GM12878 (cell line): ENCODE data around the gene CANT1. TPM values are rescaled to one million over a fixed set of nuclear protein-coding genes. Genes with fewer than 3 reads are reported as not detected.

Source experiments
- ATAC-seq: fragments of 200-7000 bp; cut with Tn5 transposase; 3 replicates; pipeline ENCODE4 v1.9.1; 2020; ENCODE audit warnings: mild to moderate bottlenecking, moderate library complexity
- BruUV-seq: library from RNA; stranded (reverse); fragments of 400-500 nt; replicated peaks from 2 replicates; lab custom pipeline; 2021; lab: Mats Ljungman, UMichigan
- CTCF ChIA-PET: fragments of 300-600 bp; sonication (Branson Sonifier 250); formaldehyde crosslinking; extraction: SDS; loops from one replicate; lab custom pipeline; 2021; ENCODE audit warnings: inconsistent platforms; lab: Yijun Ruan, JAX
- POLR2A ChIA-PET: fragments of 350-600 bp; formaldehyde crosslinking; extraction: SDS; loops from one replicate; lab custom pipeline; 2021; ENCODE audit warnings: inconsistent platforms; lab: Charles Lee
- RAD21 ChIA-PET: fragments of 300-600 bp; sonication (Branson Sonifier 250); formaldehyde crosslinking; loops from one replicate; lab custom pipeline; 2023; ENCODE audit warnings: antibody characterized with exemption; ENCODE audit not compliant: unreplicated experiment; lab: Charles Lee
- SMC1A ChIA-PET: fragments of 300-600 bp; sonication (Branson Sonifier 250); formaldehyde crosslinking; loops from one replicate; lab custom pipeline; 2023; ENCODE audit not compliant: unreplicated experiment, uncharacterized antibody; lab: Charles Lee
- DNase-seq: peaks from one replicate; pipeline ENCODE4 v3.0.0-alpha.2; 2011; ENCODE audit warnings: low read depth, low spot score
- FAIRE-seq: peaks from 3 replicates; lab custom pipeline; 2011; peaks lifted over from hg19 to GRCh38; lab: Jason Lieb, UNC
- H2AFZ ChIP-seq: 2 replicates; pipeline ENCODE4 v1.6.0; 2011; ENCODE audit warnings: low read depth, low read length, control low read depth; ENCODE audit not compliant: control insufficient read depth
- H3K27ac ChIP-seq: 2 replicates; pipeline ENCODE4 v1.5.1; 2011; ENCODE audit warnings: control low read depth; ENCODE audit not compliant: control insufficient read depth, insufficient read depth
- H3K27me3 ChIP-seq, 2 experiments: replicated peaks in 1 of 2; 2 replicates each; pipeline versions ENCODE4 v1.6.0 to v1.6.1; 2011; ENCODE audit warnings: low read length in 1 of 2; ENCODE audit not compliant: control insufficient read depth in 2 of 2, insufficient read depth in 2 of 2
- H3K36me3 ChIP-seq, 2 experiments: 2 replicates each; pipeline ENCODE4 v1.5.1; 2011; ENCODE audit warnings: low read length in 1 of 2; ENCODE audit not compliant: control insufficient read depth in 2 of 2, insufficient read depth in 2 of 2
- H3K4me1 ChIP-seq: 2 replicates; pipeline ENCODE4 v1.6.1; 2011; ENCODE audit warnings: mild to moderate bottlenecking, low read length, moderate library complexity, mixed read lengths; ENCODE audit not compliant: control insufficient read depth, insufficient read depth
- H3K4me2 ChIP-seq: 2 replicates; pipeline ENCODE4 v1.6.0; 2011; ENCODE audit warnings: control low read depth; ENCODE audit not compliant: control insufficient read depth, insufficient read depth
- H3K4me3 ChIP-seq: fragments of 200-600 bp; sonication (generic); 2 replicates; pipeline ENCODE4 v1.5.1; 2016
- H3K79me2 ChIP-seq: 2 replicates; pipeline ENCODE4 v1.6.0; 2011; ENCODE audit warnings: low read length; ENCODE audit not compliant: control insufficient read depth, insufficient read depth
- H3K9ac ChIP-seq: 2 replicates; pipeline ENCODE4 v1.8.0; 2011; ENCODE audit warnings: low read length, control low read depth, mixed read lengths; ENCODE audit not compliant: control insufficient read depth, insufficient read depth
- H3K9me3 ChIP-seq: replicated peaks from 3 replicates; pipeline ENCODE4 v1.5.1; 2011; ENCODE audit warnings: mild to moderate bottlenecking, low read length; ENCODE audit not compliant: control insufficient read depth, insufficient read depth
- H4K20me1 ChIP-seq: 2 replicates; pipeline ENCODE4 v1.6.0; 2011; ENCODE audit not compliant: control insufficient read depth, insufficient read depth
- ATF7 ChIP-seq: fragments of 450-650 bp; IDR thresholded peaks from 2 replicates; pipeline ENCODE4 v1.6.1; 2016; ENCODE audit warnings: low read depth, mild to moderate bottlenecking
- BACH1 ChIP-seq: fragments of 450-650 bp; IDR thresholded peaks from 2 replicates; pipeline ENCODE4 v1.6.1; 2017; ENCODE audit warnings: mild to moderate bottlenecking, borderline replicate concordance
- BCL11A ChIP-seq: IDR thresholded peaks from 2 replicates; pipeline ENCODE4 v1.6.1; 2011; ENCODE audit warnings: low read depth, low read length
- BHLHE40 ChIP-seq, 2 experiments: fragments of 450-650 bp in 1 of 2; IDR thresholded peaks; 2 replicates each; pipeline ENCODE4 v1.6.1; 2011 to 2017; ENCODE audit warnings: low read depth in 2 of 2, borderline replicate concordance in 1 of 2, improper control_type of control experiment in 1 of 2, low read length in 1 of 2, mild to moderate bottlenecking in 1 of 2
- CBX3 ChIP-seq: fragments of 200-600 bp; sonication (generic); IDR thresholded peaks from 2 replicates; pipeline ENCODE4 v1.6.1; 2016; ENCODE audit warnings: low read depth, borderline replicate concordance
- LARP7 ChIP-seq: fragments of 450-650 bp; IDR thresholded peaks from 2 replicates; pipeline ENCODE4 v1.6.1; 2017; ENCODE audit warnings: mild to moderate bottlenecking
- MYC ChIP-seq: IDR thresholded peaks from 2 replicates; pipeline ENCODE4 v1.6.1; 2011; ENCODE audit warnings: mild to moderate bottlenecking, low read length, moderate library complexity, inconsistent platforms; ENCODE audit not compliant: insufficient read depth, insufficient replicate concordance, insufficient read length, severe bottlenecking
- NR2C2 ChIP-seq: IDR thresholded peaks from 2 replicates; pipeline ENCODE4 v1.6.1; 2011; ENCODE audit warnings: borderline replicate concordance, low read depth; ENCODE audit not compliant: control insufficient read depth, insufficient read length
- RCOR1 ChIP-seq: conservative IDR thresholded peaks from 2 replicates; pipeline ENCODE4 v1.6.1; 2012; ENCODE audit warnings: low read depth, low read length, improper control_type of control experiment
- RELA ChIP-seq: fragments of 450-650 bp; IDR thresholded peaks from 2 replicates; pipeline ENCODE4 v1.8.0; 2014; ENCODE audit warnings: borderline replicate concordance; ENCODE audit not compliant: partially characterized antibody
- RUNX3 ChIP-seq: IDR thresholded peaks from 2 replicates; pipeline ENCODE4 v1.6.1; 2012; ENCODE audit warnings: low read length, inconsistent platforms
- SIX5 ChIP-seq: IDR thresholded peaks from 2 replicates; pipeline ENCODE4 v1.6.1; 2011; ENCODE audit warnings: mild to moderate bottlenecking, low read depth, low read length, moderate library complexity; ENCODE audit not compliant: severe bottlenecking
- SREBF1 ChIP-seq: IDR thresholded peaks from 2 replicates; pipeline ENCODE4 v1.6.1; 2012; ENCODE audit warnings: mild to moderate bottlenecking, low read length
- SUZ12 ChIP-seq: fragments of 200-600 bp; sonication (generic); IDR thresholded peaks from one replicate; pipeline ENCODE4 v1.6.1; 2018; ENCODE audit warnings: antibody characterized with exemption, mild to moderate bottlenecking; ENCODE audit not compliant: unreplicated experiment
- ZNF24 ChIP-seq: fragments of 450-650 bp; IDR thresholded peaks from 2 replicates; pipeline ENCODE4 v1.6.1; 2017; ENCODE audit warnings: antibody characterized with exemption, mild to moderate bottlenecking
- WGBS: methylation state at CpG from one replicate; pipeline ENCODE4 v1.1.6; 2016; ENCODE audit warnings: low lambda C conversion rate; ENCODE audit not compliant: insufficient replicate concordance, insufficient coverage; ENCODE audit errors: missing lambda C conversion rate; 5-methylcytosine and 5-hydroxymethylcytosine counted together
- in situ Hi-C: fragments of 300-500 bp; cut with MboI; formaldehyde crosslinking; loops from 9 replicates; pipeline ENCODE4 v1.14.3; 2018; ENCODE audit warnings: mixed read lengths
- intact Hi-C: fragments of 100-400 bp; cut with micrococcal nuclease; formaldehyde crosslinking; loops from one replicate; pipeline ENCODE4 v1.14.2; 2022; ENCODE audit not compliant: unreplicated experiment
- polyA plus RNA-seq, 11 experiments: library from polyadenylated mRNA; depleted of rRNA in 4 of 11; unstranded in 6 of 11; stranded (reverse) in 5 of 11; fragments of >200 nt; fragmentation: Nextera tagmentation in 4 of 11; fragmentation: Illumina TruSeq in 1 of 11; extraction: Ambion mirVana in 4 of 11; extraction: Trizol in 1 of 11; gene quantifications; 1 replicate in 1 of 11; 2 replicates in 10 of 11; pipeline versions ENCODE4 v1.2.1 to v1.2.3, GENCODE V29; 2011 to 2016; ENCODE audit warnings: inconsistent platforms in 2 of 11, missing spikeins in 2 of 11, low read depth in 1 of 11
- total RNA-seq, 4 experiments: library from RNA; depleted of rRNA in 3 of 4; stranded (reverse); fragments of >200 nt in 3 of 4; fragmentation: Illumina TruSeq in 1 of 4; extraction: Trizol in 1 of 4; gene quantifications; 2 replicates each; pipeline versions ENCODE4 v1.2.1 to v1.2.3, GENCODE V29; 2013 to 2021
- TF ChIP-seq, protein P1 (sequence below): IDR thresholded peaks from 2 replicates; pipeline ENCODE4 v1.6.1; 2012; ENCODE audit warnings: low read depth, low read length, improper control_type of control experiment
- TF ChIP-seq, protein P2 (sequence below): fragments of 450-650 bp; IDR thresholded peaks from 2 replicates; pipeline ENCODE4 v1.6.1; 2016; ENCODE audit warnings: mild to moderate bottlenecking
- TF ChIP-seq, protein P3 (sequence below): IDR thresholded peaks from 2 replicates; pipeline ENCODE4 v1.6.1; 2012; ENCODE audit warnings: low read depth, low read length, improper control_type of control experiment

CANT1 gene
- total and polyA plus RNA-seq, 10 of the 15 experiments (the other 5 are each of a cell fraction or from before 2014, with no cell fraction given): 2.2 to 59.2 (median 20.2) TPM

DNA sequence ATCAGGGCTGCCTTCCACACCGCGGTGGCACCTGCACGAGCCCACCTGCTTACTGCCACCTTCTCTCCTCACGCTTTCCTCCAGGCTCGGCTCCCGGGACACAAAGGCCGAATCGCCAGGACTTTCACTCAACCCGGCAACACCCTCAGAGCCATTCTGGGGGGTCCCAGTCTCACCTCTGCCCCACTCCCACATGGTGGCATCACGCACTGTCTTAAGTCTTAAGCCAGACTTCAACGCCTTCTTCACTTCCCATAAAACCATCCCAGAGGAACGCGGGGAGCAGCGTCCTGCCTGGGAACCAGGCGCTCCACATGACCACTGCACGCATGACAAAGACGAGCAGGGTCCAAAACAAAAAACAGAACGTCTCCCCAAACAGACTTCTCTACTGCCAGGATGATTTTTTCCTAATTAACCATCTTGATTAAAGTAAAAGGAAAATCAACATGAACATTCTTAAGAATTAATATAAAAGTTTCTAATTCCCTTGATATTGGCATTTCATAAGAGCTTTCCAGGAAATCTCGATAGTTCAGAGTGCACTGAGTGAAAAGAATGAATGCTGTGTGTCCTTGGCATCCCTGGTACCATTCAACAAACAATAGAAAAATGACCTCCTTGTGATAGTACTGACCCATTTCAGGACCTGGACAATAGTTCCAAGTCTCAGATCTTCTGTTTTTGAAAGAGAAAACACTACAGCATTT is 2.6 kb downstream of the CANT1 start:
- Histone ChIP-seq H3K27ac (no peak overlapping the region), H3K4me3 (peak overlapping the region; percentile 22; the same call in 1 of the 2 replicates), H3K9me3 (no peaks in the 10 kb centered on the region), H3K36me3 (no peaks in the 10 kb centered on the region; a peak in 1 of 4 replicates), H4K20me1 (no peaks in the 10 kb centered on the region; the same call in none of the 2 replicates), H3K27me3 (no peaks in the 10 kb centered on the region), H2AFZ (no peak overlapping the region), H3K9ac (no peak overlapping the region), H3K4me2 (no peak overlapping the region), H3K79me2 (peaks cover 39% of the 10 kb centered on the region), H3K4me1 (peaks cover 8% of the 10 kb centered on the region)
- ChIA-PET CTCF (interaction anchor here (0.8 to 1.0 kb wide), 2 partner anchors 80 to 394 kb away, joined by 3 read pairs; no protein-coding TSS in a partner anchor), RAD21 (no interaction called here), SMC1A (no interaction called here), POLR2A (no interaction called here)
- ATAC-seq (no peak), DNase-seq (no peak), FAIRE-seq (no peak)
- TF ChIP-seq MYC (no peak), RELA (no peak), BCL11A (no peak), LARP7 (no peak), SUZ12 (no peak), CBX3 (no peak), RUNX3 (no peak), BHLHE40 (IDR thresholded peaks at IDR 0.05; ENCODE audit: borderline replicate concordance in 1 of 2, low read depth in 2 of 2, low read length in 1 of 2) (no peak), BACH1 (no peak), ZNF24 (no peak), ATF7 (no peak), RCOR1 (no peak), SIX5 (no peak), SREBF1 (no peak), NR2C2 (no peak)
- TF ChIP-seq, protein P1, sequence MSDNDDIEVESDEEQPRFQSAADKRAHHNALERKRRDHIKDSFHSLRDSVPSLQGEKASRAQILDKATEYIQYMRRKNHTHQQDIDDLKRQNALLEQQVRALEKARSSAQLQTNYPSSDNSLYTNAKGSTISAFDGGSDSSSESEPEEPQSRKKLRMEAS: no peak
- TF ChIP-seq, protein P2, sequence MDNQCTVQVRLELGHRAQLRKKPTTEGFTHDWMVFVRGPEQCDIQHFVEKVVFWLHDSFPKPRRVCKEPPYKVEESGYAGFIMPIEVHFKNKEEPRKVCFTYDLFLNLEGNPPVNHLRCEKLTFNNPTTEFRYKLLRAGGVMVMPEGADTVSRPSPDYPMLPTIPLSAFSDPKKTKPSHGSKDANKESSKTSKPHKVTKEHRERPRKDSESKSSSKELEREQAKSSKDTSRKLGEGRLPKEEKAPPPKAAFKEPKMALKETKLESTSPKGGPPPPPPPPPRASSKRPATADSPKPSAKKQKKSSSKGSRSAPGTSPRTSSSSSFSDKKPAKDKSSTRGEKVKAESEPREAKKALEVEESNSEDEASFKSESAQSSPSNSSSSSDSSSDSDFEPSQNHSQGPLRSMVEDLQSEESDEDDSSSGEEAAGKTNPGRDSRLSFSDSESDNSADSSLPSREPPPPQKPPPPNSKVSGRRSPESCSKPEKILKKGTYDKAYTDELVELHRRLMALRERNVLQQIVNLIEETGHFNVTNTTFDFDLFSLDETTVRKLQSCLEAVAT: no peak
- TF ChIP-seq, protein P3, sequence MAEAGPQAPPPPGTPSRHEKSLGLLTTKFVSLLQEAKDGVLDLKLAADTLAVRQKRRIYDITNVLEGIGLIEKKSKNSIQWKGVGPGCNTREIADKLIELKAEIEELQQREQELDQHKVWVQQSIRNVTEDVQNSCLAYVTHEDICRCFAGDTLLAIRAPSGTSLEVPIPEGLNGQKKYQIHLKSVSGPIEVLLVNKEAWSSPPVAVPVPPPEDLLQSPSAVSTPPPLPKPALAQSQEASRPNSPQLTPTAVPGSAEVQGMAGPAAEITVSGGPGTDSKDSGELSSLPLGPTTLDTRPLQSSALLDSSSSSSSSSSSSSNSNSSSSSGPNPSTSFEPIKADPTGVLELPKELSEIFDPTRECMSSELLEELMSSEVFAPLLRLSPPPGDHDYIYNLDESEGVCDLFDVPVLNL: no peak
- intact Hi-C loops: no loop called here
- no TSS peak for BruUV-seq
- in situ Hi-C loops: no loop called here
- WGBS: 95% methylated on average over 19 of the region's 19 CpGs
